HTERT RPE-1 (cell line): ENCODE data around the gene GIN1.
"Not testable (repeated sequence)": the region's sequence is repeated elsewhere in the genome, so short reads cannot be mapped to it uniquely, and the experiment has no call there.

Source experiments
- in situ Hi-C: fragments of 300-500 bp; cut with MboI; formaldehyde crosslinking; loops from 4 replicates; pipeline ENCODE4 v1.14.3; 2020; ENCODE audit warnings: low sequenced_read_pairs

GIN1 gene, protein sequence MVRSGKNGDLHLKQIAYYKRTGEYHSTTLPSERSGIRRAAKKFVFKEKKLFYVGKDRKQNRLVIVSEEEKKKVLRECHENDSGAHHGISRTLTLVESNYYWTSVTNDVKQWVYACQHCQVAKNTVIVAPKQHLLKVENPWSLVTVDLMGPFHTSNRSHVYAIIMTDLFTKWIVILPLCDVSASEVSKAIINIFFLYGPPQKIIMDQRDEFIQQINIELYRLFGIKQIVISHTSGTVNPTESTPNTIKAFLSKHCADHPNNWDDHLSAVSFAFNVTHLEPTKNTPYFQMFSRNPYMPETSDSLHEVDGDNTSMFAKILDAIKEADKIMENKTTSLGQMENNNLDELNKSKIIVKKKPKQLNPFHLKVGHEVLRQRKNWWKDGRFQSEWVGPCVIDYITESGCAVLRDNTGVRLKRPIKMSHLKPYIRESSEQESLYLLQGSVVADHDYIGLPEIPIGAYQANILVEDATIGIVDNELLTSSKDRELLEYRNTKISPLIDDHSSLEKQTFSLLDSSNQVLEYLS

DNA sequence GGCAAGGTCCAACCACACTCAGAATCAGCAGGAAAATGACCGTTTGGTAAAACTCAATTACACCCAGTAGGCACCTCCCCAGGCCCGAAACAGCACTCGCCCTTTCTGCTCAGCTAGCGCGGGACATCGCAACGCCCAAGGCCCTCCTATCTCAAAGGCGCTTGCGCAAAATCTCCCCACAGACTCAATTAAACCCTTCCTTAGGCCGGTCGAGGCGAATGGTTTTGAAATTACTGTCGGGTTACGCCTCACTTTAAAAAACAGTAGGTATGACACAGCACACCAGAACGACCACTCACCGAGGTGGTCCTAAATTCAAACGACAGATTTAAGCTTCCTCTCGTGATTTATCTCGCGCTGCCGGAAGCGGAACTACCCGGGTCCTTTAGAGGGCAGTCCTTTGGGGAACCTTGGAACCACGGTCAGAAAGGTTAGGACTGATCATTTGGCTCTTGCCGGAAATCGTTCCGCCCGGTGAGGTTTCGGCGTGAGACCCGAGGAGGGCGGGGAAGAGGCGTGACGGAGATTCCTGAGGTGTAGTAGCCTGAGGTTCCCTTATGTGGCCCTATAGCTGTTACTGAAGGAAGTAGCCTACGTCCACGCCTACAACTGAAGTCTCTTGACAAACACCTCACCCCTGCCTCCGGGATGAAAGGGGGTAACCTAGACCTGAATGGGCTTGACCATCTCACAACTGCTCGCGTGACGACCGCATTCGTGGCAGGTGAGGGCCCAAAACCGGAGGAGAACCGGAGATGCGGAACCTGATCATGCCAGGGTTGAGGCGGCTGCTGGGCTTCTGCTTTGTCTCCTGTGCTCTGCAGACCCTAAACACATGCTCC is at the start of gene GIN1, which contains the start of gene PPIP5K2:
TSS of gene GIN1 (minus strand) at position 374 of the 842 bp plus-strand sequence. CDS start 11,431 bp downstream, outside the sequence.
TSS of gene PPIP5K2 (plus strand) at position 537 of the 842 bp plus-strand sequence. CDS start 9,289 bp downstream, outside the sequence.
- in situ Hi-C loops, result no loop called here

DNA sequence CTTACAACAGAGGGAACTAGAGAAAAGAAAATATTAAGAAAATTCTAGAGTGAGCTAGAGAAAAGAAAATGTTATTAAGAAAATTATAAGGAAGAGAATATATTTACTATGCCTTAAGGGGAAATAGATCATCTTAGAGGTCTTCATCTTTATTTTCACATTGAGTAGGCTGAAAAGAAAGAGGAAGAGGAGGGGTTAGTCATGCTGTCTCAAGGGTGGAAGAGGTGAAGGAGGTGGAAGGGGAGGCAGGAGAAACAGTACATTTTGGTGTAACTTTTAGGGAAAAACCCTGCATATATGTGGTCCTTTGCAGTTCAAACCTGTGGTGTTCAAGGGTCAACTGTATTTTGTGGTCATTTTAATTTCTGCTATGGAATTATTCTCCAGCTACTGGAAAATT is 46.8 kb upstream of the GIN1 start:
- in situ Hi-C loops, result no loop called here

DNA sequence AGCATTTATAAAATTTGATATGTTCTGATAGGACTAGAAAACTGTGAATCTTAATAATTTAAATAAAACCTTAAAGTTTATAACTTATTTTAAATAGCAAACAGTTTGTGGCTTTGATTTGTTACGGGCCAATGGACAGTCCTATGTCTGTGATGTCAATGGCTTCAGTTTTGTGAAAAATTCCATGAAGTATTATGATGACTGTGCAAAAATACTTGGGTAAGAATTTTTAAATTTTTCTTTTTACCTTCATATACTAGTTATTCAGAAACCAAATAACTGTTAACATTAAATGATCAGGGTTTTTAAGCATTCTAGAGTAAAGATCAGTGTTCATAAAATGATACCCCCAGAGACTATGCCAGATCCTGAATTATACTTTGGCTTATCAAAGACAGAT is 31.2 kb upstream of the GIN1 start:
- in situ Hi-C loops, result no loop called here

DNA sequence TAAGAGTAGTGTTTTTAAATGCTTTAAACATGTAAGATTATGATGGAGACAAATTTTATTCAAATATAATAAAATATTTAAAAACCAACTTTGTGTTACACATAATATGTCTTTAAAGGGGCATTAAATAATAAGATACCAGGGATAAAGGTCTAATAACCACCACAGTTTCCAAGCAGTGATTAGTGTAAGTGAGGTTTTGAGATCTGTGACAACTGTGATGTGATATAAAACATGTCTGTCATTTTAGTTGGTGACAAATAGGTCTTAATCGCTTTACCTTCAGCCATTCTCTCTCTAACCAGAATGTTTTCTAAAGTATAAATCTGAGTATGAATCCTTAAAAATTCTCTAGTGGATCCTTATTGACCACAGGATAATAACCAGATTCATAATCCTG is 28.3 kb upstream of the GIN1 start:
- in situ Hi-C loops, result no loop called here

DNA sequence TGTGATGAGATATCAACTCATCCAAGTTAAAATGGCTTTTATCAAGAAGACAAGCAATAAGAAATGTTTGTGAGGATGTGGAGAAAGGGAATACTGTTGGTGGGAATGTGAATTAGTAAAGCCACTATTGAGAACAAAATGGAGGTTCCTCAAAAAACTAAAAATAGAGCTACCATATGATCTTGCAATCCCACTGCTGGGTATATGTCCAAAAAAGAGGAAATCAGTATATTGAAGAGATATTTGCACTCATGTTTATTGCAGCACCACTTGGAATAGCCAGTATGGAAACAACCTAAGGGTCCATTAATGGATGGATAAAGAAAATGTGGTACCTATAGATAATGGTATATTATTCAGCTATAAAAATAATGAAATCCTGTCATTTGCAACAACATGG is 25.3 kb upstream of the GIN1 start:
- in situ Hi-C loops, result no loop called here

DNA sequence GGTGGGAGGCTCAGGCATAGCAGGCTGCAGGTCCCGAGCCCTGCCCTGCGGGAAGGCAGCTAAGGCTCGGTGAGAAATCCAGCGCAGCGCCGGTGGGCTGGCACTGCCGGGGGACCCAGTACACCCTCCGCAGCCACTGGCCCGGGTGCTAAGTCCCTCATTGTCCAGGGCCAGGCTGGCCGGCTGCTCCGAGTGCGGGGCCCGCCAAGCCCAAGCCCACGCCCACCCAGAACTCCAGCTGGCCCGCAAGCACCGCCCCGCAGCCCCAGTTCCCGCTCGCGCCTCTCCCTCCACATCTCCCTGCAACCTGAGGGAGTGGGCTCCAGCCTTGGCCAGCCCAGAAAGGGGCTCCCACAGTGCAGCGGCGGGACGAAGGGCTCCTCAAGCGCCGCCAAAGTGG is 22.2 kb upstream of the GIN1 start:
- in situ Hi-C loops, result not testable (repeated sequence)

DNA sequence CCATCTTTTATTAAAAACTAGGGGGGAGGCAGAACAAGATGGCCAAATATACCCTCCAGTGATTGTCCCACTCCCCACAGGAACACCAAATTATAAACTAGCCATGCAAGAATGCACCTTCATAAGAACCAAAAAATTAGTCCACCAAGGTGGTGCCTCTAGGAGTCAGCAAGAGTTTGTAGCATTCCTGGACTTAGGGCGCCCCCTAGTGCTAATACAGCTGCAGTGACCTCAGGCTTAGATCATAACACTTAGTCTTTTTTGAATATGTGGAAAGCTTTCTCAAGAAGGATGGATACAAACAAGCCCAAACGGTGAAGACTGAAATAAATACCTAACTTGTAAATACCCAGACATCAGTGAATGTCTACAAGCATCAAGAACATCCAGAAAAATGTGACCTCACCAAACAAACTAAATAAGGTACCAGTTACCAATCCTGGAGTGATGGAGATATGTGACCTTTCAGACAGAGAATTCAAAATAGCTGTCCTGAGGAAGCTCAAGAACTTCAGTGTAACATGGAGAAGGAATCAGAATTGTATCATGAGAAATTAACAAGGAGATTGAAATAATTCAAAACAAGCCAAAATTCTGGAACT is 19.4 kb upstream of the GIN1 start:
- in situ Hi-C loops, result no loop called here

DNA sequence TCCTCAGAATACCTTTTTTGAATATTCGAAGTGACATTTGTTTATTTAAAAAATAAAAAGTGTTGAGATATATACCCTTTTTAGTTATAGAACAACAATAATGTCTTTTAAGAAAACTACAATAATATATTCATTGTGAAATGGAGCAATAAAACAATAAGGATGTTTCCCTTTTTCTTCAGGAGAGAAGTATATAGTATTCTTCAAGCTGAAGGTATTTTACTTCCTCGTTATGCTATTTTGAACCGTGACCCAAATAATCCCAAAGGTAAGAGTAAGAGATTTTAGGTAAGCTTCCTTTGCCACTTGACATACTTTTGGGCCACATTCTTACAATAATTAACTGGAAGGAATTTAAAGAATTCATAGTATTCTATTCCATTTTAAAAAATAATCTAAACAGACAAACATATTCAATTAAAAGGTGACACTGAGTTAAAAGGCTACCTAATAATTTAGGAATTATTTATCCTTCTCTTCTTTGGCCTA is 18.3 kb upstream of the GIN1 start:
- in situ Hi-C loops, result no loop called here

DNA sequence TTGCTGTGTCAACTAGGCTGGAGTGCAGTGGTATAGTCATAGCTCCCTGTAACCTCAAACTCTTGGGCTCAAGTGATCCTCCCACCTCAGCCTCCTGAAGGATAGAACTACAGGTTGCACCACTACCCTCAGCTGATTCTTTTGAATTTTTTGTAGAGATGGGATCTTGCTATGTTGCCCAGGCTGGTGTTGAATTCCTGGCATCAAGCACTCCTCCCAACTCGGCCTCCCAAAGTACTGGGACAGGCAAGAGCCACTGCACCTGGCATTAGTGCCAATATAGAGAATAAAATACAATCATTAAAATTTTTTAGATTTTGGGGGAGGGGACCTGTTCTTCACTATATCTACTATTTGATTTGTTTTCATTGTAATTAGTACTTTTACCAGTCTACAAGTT is 15.5 kb upstream of the GIN1 start:
- in situ Hi-C loops, result no loop called here

DNA sequence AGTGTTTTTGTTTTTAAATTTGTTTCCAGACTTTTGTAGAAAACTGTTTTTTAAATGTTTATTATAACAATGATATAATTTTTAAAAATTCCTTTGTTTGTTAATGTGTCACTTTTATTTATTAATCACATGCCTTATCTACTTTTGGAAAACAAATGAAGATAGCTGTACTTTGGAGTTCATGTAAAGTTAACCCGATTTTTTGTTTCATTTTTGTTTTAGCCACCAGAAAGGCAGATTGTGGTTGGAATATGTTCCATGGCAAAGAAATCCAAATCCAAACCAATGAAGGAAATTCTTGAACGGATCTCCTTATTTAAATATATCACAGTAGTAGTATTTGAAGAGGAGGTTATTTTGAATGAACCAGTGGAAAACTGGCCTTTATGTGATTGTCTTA is 13.3 kb upstream of the GIN1 start:
- in situ Hi-C loops, result no loop called here

DNA sequence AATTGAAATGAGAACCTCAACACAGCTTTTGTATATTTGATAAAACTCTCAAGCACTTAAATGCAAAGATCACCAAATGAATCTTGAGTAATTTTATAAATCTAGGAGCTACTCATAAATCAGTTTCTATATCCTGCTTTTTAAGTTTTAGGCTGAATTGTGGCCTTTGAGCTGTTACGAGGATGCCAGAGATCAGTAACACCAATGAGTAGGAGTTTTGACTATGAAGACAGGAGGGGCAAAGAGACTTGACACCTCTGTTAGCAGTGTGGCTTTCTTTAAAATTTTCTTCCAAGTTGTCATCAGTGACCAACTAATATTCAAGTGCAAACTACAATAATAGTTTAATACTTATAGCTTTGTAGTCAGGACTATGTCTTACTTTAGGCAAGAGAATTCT is 12.7 kb upstream of the GIN1 start:
- in situ Hi-C loops, result no loop called here

DNA sequence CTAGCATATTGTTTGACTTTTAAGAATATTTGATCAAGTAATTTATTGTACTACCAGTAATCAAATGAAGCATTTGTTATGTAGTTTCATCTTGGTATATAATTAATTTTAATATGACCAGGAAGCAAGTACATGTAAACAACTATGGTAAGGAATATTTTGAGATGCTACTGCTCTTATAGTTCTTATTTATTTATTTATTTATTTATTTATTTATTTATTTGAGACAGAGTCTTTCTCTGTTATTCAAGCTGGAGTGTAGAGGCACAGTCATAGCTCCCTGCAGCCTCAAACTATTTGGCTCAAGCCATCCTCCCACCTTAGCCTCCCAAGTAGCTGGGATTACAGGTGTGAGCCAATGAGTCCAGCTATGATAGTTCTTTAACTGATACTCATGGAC is 8.3 kb upstream of the GIN1 start:
- in situ Hi-C loops, result no loop called here

DNA sequence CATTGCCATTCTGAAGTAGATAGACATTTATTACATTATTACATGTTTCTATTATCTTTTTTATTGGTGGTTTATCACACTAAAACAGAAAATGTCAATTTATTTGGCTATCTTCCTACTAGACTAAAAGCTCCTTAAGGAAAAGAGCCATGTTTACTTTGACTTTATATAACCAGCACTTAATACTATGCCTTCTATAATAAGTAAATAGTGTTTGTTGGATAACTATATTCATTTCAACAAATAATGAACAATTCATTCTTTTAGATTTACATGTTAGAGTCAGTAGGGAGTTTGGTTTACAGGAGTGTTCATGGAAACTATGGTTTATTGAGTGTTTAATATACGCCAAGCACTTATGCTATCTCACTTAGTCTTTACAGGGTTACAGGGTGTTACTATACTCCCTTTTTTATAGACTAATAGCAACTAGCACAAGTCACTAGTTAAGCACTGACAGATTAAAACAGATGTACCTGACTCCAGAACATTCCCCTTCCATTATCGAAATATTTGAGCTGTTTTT is 7.4 kb upstream of the GIN1 start:
- in situ Hi-C loops, result no loop called here

DNA sequence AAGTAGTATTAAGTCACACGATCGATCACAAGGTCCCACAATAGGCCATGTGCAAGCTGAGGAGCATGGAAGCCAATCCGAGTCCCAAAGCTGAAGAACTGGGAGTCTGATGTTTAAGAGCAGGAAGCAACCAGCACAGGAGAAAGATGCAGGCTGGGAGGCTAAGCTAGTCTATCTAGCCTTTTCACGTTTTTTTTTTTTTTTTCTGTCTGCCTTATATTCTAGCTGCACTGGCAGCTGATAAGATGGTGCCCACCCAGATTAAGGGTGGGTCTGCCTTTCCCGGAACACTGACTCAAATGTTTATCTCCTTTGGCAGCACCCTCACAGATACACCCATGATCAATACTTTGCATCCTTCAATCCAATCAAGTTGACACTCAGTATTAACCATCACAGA is 6.6 kb upstream of the GIN1 start:
- in situ Hi-C loops, result no loop called here

DNA sequence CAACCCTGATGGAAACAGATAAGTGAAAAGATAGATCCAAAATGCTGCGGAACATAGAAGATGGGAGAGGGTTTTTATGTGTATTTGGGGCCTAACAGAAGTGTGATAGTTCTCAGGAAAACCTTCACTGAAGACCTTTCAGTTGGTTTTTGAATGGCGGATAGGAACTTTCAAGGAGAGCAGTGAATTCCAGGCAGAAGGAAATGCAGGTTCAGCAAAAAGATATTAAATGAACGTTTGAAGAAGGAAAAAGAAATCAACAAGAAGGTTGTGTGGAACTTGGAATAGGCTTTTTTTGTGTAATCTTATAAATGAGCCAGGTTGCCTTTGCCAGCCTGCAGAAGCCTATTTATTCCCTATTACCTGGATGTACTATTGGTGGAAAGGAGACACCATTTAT is 2.3 kb upstream of the GIN1 start:
- in situ Hi-C loops, result no loop called here

DNA sequence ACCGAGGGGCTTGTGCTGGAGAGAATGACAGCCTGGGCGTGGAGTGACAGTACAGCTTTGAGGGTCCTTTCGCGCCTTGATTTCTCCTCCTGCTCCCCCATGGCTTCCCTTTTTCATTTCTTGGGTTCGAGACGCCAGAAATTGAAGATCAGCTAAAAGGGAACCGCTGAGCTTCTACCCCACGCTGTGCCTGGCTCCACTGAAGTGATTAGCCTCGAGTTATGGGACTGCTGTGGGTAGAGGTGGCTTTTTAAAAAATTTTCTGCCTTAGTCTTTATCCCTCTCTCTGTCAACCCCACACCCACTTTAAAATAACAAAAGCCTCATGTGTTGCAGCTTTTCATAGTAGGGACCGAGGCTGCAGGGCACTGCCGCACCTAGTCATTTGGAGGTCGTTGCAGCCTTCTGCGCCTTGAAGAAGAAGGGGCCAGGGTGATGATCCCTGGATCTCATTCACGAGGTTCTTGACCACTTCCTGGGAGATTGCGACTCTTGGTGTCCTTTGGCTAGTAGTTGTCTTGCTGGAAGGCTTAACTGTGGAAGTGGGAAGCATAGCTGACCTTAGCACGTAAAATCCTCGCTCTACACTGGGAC is 766 bp upstream of the GIN1 start:
- in situ Hi-C loops, result no loop called here

DNA sequence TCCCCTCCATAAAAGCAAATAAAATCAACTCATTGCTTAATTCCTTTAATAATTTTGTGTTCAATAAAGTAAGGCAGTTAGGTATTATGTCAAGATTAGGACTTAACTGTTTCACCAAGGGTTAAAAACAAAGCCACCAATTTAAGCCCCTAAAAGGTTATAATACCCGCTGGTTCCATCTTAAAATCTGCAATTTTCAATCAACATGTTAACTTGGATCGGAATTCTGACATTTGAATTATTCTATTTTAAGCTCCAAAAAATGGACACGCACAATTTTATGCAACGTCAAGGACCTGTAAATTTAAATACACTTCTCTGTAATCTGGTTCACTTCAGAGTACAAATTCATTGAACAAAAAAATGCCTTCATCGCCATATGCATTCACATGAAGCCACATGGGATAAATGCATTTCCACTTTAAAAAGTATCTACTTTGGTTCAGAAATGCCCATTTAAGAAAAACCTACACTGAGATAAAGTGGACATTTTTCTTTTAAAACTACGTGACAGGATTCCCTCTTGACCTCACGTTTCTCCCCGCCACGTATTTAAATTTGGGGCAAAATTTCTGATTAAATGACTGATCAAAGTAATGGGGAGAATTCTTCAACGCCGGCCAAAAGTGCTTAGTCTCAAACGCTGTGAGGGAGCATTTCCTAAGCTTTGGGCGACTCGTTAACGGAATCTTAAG is 721 bp downstream of the GIN1 start:
- in situ Hi-C loops, result no loop called here

DNA sequence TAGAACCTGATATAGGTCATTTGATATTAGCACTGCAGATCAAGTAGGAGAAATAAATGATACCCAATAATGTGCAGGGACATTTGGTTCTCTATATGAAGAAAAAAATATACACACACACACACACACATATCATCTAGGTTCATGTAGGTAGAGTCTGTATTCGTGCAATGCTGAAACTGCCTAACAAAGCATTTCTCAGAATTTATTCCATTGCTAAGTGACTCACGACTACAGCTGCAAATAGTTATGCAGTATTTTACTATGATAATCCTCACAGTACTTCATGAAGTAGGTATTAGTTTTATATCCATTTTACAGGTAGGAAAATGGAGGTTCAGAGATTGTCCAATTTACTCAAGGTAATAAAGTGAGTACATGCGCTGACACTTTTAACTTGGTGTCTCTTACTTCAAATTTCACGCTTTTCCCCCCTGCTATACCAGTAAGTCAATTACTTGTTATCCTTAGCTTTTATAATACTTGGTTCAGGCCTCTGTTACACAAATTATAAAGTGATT is 2.4 kb downstream of the GIN1 start:
- in situ Hi-C loops, result no loop called here

DNA sequence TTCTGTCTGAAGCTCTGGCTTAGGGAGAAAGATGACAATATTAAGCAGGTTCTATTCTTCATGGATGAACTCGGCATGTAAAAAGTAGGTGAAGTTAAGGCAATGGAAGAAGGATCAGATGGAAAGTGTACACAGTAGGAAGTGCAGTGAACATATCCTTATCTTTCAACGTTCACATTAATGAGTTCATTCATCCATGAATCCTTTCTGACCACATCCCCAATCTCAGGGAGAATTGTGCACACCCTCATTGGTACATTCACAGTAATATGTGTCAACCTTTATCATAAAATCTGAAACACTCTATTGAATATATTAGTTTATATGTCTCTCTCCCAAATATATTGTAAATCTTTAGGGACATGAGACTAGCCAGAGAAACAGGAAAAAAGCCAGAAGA is 5.5 kb downstream of the GIN1 start:
- in situ Hi-C loops, result no loop called here

DNA sequence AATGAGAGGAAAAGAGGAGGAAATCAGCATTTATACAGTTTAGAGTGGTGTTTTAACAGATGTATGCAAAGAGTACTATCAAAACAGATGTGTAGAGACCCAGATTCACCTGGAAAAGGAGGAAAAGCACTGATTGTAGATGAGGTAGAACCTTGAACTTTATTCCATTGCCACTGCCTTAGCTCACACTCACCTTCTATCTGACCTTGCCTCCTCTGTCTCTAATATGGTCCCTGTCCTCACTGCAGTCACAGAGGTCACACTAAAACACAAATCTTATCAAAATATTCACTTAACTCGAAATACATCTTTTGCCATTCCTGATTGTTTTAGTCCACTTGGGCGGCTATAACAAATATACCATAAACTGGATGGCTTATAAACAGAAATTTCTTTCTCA is 7.0 kb downstream of the GIN1 start:
- in situ Hi-C loops, result no loop called here
